Ovary (tissue), 9 donors: Measurements from ENCODE around the gene CATSPER1. TPM values are rescaled to one million over a fixed set of nuclear protein-coding genes. Genes with fewer than 3 reads are reported as not detected.

ENCODE experiments used
- DNase-seq, 5 donors: peaks; one replicate each; pipeline ENCODE4 v3.0.0-alpha.2; 2019 to 2020
- H3K27ac ChIP-seq, 2 donors: fragments of 200-600 bp; one replicate each; pipeline versions ENCODE4 v1.5.1 to v1.8.0; 2019 to 2022
- H3K27me3 ChIP-seq: fragments of 200-600 bp; one replicate; pipeline ENCODE4 v1.8.0; 2022
- H3K36me3 ChIP-seq: fragments of 200-600 bp; sonication (generic); one replicate; pipeline ENCODE4 v1.5.1; 2019
- H3K4me1 ChIP-seq: one replicate; pipeline ENCODE4 v1.8.1; 2013; ENCODE audit warnings: mild to moderate bottlenecking, moderate library complexity; ENCODE audit not compliant: insufficient read depth
- H3K4me3 ChIP-seq: fragments of 200-600 bp; sonication (generic); one replicate; pipeline ENCODE4 v1.5.1; 2017
- H3K9me3 ChIP-seq, 2 donors: fragments of 200-600 bp in 1 of 2; sonication (generic) in 1 of 2; one replicate each; pipeline versions ENCODE4 v1.5.1 to v1.8.1; 2013 to 2019; ENCODE audit warnings: mild to moderate bottlenecking in 1 of 2, moderate library complexity in 1 of 2
- CTCF ChIP-seq, 3 donors: fragments of 450-650 bp in 2 of 3; fragments of 200-600 bp in 1 of 3; IDR thresholded peaks; one replicate each; pipeline versions ENCODE4 v1.5.1 to v1.8.0; 2016 to 2022; ENCODE audit warnings: antibody characterized with exemption in 3 of 3, mild to moderate bottlenecking in 1 of 3
- EP300 ChIP-seq: sonication (generic); formaldehyde crosslinking; IDR thresholded peaks from one replicate; pipeline ENCODE4 v1.6.1; 2017; ENCODE audit warnings: antibody characterized with exemption
- POLR2A ChIP-seq: fragments of 450-650 bp; IDR thresholded peaks from one replicate; pipeline ENCODE4 v1.6.1; 2017; ENCODE audit warnings: antibody characterized with exemption, mild to moderate bottlenecking, moderate library complexity
- whole genome bisulfite sequencing, 3 donors: extraction: QIAGEN DNeasy Blood & Tissue Kit in 1 of 3; methylation state at CpG; one replicate each; pipeline versions ENCODE4 v1.1.5 to v1.1.7; 2013 to 2017; 5-methylcytosine and 5-hydroxymethylcytosine counted together
- intact Hi-C, 4 donors: fragments of 100-400 bp; cut with DNase I; formaldehyde crosslinking; loops; one replicate each; pipeline versions ENCODE4 v1.11.0 to v1.15.1; 2022 to 2023
- polyA plus RNA-seq, 2 donors: library from polyadenylated mRNA; stranded (reverse); fragments of 200-250 nt in 1 of 2; fragments of 350-450 nt in 1 of 2; fragmentation: Illumina TruSeq in 1 of 2; extraction: RNeasy Lipid Tissue Mini Kit (QIAGEN cat#74804) in 1 of 2; gene quantifications; one replicate each; pipeline ENCODE4 v1.2.3, GENCODE V29; 2013 to 2014
- total RNA-seq, 7 donors: library from RNA; depleted of rRNA in 2 of 7; stranded (reverse); fragments of >200 nt in 2 of 7; fragmentation: NEBNext Ultra II Directional in 3 of 7; extraction: Animal tissue kit (Norgen Biotek cat#: 25700) in 3 of 7; gene quantifications; one replicate each; pipeline versions ENCODE4 v1.1.0 to v1.2.4, GENCODE V29; 2016 to 2023
- donor health status: DM: no; HTN: no; CAD: no; lungs with moderate emphysema.
- donor health status: DM: no; HTN: no; CAD: no.
- donor health status: Bipolar disorder and iron deficiency.
- donor health status: DM: yes; HTN: yes; CAD: no.
- donor health status: DM: no; HTN: no; CAD: no.
- donor health status: DM: yes; HTN: yes; CAD: no.

CATSPER1 gene
- total and polyA plus RNA-seq, 9 donors, result 0.25 TPM; not detected in 8

GRCh38 chr11:66006891-66007176 lies 19.4 kb downstream of the CATSPER1 start:
- H3K27ac ChIP-seq, result no peak overlapping the region
- no peaks in the 10 kb centered on the region for H3K36me3 ChIP-seq
- H3K4me3 ChIP-seq, result no peak overlapping the region
- H3K9me3 ChIP-seq, result no peaks in the 10 kb centered on the region
- intact Hi-C loops, result no loop called here
- H3K27me3 ChIP-seq, result no peaks in the 10 kb centered on the region
- H3K4me1 ChIP-seq, result peaks cover 5% of the 10 kb centered on the region
- no peak for TF ChIP-seq CTCF (IDR thresholded peaks at IDR 0.05)
- no peak for TF ChIP-seq EP300
- no peak for TF ChIP-seq POLR2A
- 68 to 92% (median 75%) methylated on average over 3 to 4 of the region's 4 CpGs for WGBS, 3 donors
- DNase-seq, result no peak

- TF ChIP-seq POLR2A (no peak), EP300 (no peak), CTCF (IDR thresholded peaks at IDR 0.05) (no peak)
- H3K27me3 ChIP-seq, result no peaks in the 10 kb centered on the region
- H3K36me3 ChIP-seq, result no peaks in the 10 kb centered on the region
- no peak overlapping the region for H3K27ac ChIP-seq
- 67 to 86% (median 77%) methylated on average over 12 to 13 of the region's 13 CpGs for WGBS, 3 donors
- H3K4me3 ChIP-seq, result no peak overlapping the region
- peaks cover 5% of the 10 kb centered on the region for H3K4me1 ChIP-seq
- DNase-seq, result no peak
- no peaks in the 10 kb centered on the region for H3K9me3 ChIP-seq
- intact Hi-C loops, result no loop called here
These were observed 20.0 kb downstream of the CATSPER1 start for GRCh38 chr11:66006134-66006890.

- Histone ChIP-seq H3K27ac (no peak overlapping the region), H3K4me1 (peaks cover 5% of the 10 kb centered on the region), H3K9me3 (no peaks in the 10 kb centered on the region), H3K36me3 (no peaks in the 10 kb centered on the region), H3K27me3 (no peaks in the 10 kb centered on the region), H3K4me3 (no peak overlapping the region)
- TF ChIP-seq CTCF (IDR thresholded peaks at IDR 0.05), result no peak
- no peak for TF ChIP-seq POLR2A
- no peak for TF ChIP-seq EP300
- intact Hi-C loops, result no loop called here
- DNase-seq, result no peak
- WGBS, 3 donors, result 64 to 68% (median 66%) methylated on average over 4 of the region's 4 CpGs
These were observed 22.1 kb downstream of the CATSPER1 start for GRCh38 chr11:66004186-66004585.

- peak overlapping the region in 1 of 2 donors; percentile 79 for H3K27ac ChIP-seq
- no peak for DNase-seq
- intact Hi-C loops, result no loop called here
- no peaks in the 10 kb centered on the region for H3K36me3 ChIP-seq
- WGBS, 3 donors, result 52 to 74% (median 54%) methylated on average over 6 of the region's 6 CpGs
- H3K4me1 ChIP-seq, result peaks cover 5% of the 10 kb centered on the region
- H3K4me3 ChIP-seq, result peak overlapping the region; percentile 74
- H3K9me3 ChIP-seq, result no peaks in the 10 kb centered on the region
- H3K27me3 ChIP-seq, result no peaks in the 10 kb centered on the region
- TF ChIP-seq EP300 (no peak), POLR2A (no peak), CTCF (IDR thresholded peaks at IDR 0.05) (no peak)
These were observed 23.0 kb downstream of the CATSPER1 start for GRCh38 chr11:66003291-66003690.
